ENCODE data around the gene JAG1. TPM values are rescaled to one million over a fixed set of nuclear protein-coding genes. Genes with fewer than 3 reads are reported as not detected.

JAG1 gene
- polyA plus RNA-seq, 1 donor from 2014 or later: 9.0 TPM

DNA sequence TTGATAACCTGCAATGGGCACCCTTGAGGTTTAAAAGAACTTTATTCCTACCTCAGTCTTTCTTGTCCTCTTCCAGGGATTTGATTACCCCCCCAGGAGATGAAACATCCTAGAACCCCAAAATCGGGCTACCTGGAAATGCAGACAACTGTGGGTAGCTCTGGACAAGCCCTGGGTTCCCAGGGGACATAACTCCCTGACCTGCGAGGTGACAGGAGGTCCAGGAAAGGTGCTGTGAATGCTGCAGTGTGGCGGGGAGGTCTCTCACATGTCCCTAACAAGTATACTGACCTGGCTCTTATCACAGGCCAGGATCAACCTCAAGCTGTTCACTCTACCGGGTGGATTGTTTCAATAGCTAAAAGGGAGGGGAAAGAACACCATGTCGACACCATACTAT is 11.6 kb downstream of the JAG1 start:
- no peak overlapping the region for H3K9ac ChIP-seq (ENCODE audit: low read length)
- H3K27me3 ChIP-seq (ENCODE audit: insufficient read depth, low read depth, low read length): no peaks in the 10 kb centered on the region
- no peak overlapping the region for H3K4me3 ChIP-seq (ENCODE audit: low read length)
- H4K20me1 ChIP-seq (ENCODE audit: insufficient read depth): no peaks in the 10 kb centered on the region
- no peaks in the 10 kb centered on the region for H3K9me3 ChIP-seq (ENCODE audit: low read length)
- no peak overlapping the region for H2AFZ ChIP-seq (ENCODE audit: low read depth, low read length)
- no peaks in the 10 kb centered on the region for H3K9me2 ChIP-seq (ENCODE audit: insufficient read depth, low read length)
- H3K36me3 ChIP-seq (ENCODE audit: insufficient read depth, low read length): peaks cover 9% of the 10 kb centered on the region
- H3K4me2 ChIP-seq (ENCODE audit: low read length): no peak overlapping the region
- no peaks in the 10 kb centered on the region for H3F3A ChIP-seq (ENCODE audit: insufficient read depth, low read length, poor library complexity, severe bottlenecking)
- H3K27ac ChIP-seq (ENCODE audit: low read length): no peak overlapping the region
- no peaks in the 10 kb centered on the region for H3K79me2 ChIP-seq (replicated peaks; ENCODE audit: insufficient read depth, low read length)
- no peak for TF ChIP-seq RAD21 (conservative IDR thresholded peaks at IDR 0.05)
- TF ChIP-seq TAF1 (IDR thresholded peaks at IDR 0.05; ENCODE audit: low read depth): no peak
- TF ChIP-seq SMC3 (conservative IDR thresholded peaks at IDR 0.05; ENCODE audit: poor library complexity): no peak
- TF ChIP-seq POLR2AphosphoS5 (IDR thresholded peaks at IDR 0.05): no peak
- no peak for TF ChIP-seq EZH2 (IDR thresholded peaks at IDR 0.05; ENCODE audit: borderline replicate concordance, insufficient read depth, low read length, poor library complexity, severe bottlenecking)
- TF ChIP-seq, protein P1, sequence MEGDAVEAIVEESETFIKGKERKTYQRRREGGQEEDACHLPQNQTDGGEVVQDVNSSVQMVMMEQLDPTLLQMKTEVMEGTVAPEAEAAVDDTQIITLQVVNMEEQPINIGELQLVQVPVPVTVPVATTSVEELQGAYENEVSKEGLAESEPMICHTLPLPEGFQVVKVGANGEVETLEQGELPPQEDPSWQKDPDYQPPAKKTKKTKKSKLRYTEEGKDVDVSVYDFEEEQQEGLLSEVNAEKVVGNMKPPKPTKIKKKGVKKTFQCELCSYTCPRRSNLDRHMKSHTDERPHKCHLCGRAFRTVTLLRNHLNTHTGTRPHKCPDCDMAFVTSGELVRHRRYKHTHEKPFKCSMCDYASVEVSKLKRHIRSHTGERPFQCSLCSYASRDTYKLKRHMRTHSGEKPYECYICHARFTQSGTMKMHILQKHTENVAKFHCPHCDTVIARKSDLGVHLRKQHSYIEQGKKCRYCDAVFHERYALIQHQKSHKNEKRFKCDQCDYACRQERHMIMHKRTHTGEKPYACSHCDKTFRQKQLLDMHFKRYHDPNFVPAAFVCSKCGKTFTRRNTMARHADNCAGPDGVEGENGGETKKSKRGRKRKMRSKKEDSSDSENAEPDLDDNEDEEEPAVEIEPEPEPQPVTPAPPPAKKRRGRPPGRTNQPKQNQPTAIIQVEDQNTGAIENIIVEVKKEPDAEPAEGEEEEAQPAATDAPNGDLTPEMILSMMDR (IDR thresholded peaks at IDR 0.05; ENCODE audit: poor library complexity, severe bottlenecking): no peak
- TF ChIP-seq EP300 (conservative IDR thresholded peaks at IDR 0.05; ENCODE audit: poor library complexity, severe bottlenecking): no peak
- TF ChIP-seq MXI1 (conservative IDR thresholded peaks at IDR 0.05; ENCODE audit: poor library complexity, severe bottlenecking): no peak
- TF ChIP-seq, protein P2, sequence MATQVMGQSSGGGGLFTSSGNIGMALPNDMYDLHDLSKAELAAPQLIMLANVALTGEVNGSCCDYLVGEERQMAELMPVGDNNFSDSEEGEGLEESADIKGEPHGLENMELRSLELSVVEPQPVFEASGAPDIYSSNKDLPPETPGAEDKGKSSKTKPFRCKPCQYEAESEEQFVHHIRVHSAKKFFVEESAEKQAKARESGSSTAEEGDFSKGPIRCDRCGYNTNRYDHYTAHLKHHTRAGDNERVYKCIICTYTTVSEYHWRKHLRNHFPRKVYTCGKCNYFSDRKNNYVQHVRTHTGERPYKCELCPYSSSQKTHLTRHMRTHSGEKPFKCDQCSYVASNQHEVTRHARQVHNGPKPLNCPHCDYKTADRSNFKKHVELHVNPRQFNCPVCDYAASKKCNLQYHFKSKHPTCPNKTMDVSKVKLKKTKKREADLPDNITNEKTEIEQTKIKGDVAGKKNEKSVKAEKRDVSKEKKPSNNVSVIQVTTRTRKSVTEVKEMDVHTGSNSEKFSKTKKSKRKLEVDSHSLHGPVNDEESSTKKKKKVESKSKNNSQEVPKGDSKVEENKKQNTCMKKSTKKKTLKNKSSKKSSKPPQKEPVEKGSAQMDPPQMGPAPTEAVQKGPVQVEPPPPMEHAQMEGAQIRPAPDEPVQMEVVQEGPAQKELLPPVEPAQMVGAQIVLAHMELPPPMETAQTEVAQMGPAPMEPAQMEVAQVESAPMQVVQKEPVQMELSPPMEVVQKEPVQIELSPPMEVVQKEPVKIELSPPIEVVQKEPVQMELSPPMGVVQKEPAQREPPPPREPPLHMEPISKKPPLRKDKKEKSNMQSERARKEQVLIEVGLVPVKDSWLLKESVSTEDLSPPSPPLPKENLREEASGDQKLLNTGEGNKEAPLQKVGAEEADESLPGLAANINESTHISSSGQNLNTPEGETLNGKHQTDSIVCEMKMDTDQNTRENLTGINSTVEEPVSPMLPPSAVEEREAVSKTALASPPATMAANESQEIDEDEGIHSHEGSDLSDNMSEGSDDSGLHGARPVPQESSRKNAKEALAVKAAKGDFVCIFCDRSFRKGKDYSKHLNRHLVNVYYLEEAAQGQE (IDR thresholded peaks at IDR 0.05; ENCODE audit: borderline replicate concordance): no peak

DNA sequence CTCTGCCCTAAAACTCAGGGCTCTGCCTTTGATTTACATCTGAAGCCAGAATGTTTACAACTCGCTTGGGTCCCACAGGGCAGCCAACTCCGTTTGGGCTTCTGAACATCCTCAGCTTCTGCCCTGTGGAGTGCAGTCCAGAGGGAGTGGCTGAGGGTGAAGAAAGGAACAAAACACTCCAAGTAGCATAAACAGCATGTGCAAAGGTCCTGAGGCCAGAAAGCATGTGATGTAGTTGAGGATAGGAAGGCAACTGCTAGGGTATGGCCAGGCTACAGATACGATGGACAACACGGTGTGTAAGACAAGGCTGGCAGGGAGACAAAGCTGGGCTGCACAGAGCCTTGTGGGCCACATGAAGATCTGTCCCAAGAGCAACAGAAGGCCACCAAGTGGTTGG is 12.5 kb downstream of the JAG1 start:
- H3F3A ChIP-seq (ENCODE audit: insufficient read depth, low read length, poor library complexity, severe bottlenecking): no peaks in the 10 kb centered on the region
- no peaks in the 10 kb centered on the region for H3K9me3 ChIP-seq (ENCODE audit: low read length)
- no peak overlapping the region for H3K9ac ChIP-seq (ENCODE audit: low read length)
- H3K4me2 ChIP-seq (ENCODE audit: low read length): no peak overlapping the region
- no peak overlapping the region for H2AFZ ChIP-seq (ENCODE audit: low read depth, low read length)
- H4K20me1 ChIP-seq (ENCODE audit: insufficient read depth): no peaks in the 10 kb centered on the region
- no peak overlapping the region for H3K4me3 ChIP-seq (ENCODE audit: low read length)
- peaks cover 9% of the 10 kb centered on the region for H3K36me3 ChIP-seq (ENCODE audit: insufficient read depth, low read length)
- no peaks in the 10 kb centered on the region for H3K27me3 ChIP-seq (ENCODE audit: insufficient read depth, low read depth, low read length)
- no peaks in the 10 kb centered on the region for H3K79me2 ChIP-seq (replicated peaks; ENCODE audit: insufficient read depth, low read length)
- no peak overlapping the region for H3K27ac ChIP-seq (ENCODE audit: low read length)
- TF ChIP-seq, protein P2 (IDR thresholded peaks at IDR 0.05; ENCODE audit: borderline replicate concordance): no peak
- TF ChIP-seq TAF1 (IDR thresholded peaks at IDR 0.05; ENCODE audit: low read depth) (no peak), MXI1 (conservative IDR thresholded peaks at IDR 0.05; ENCODE audit: poor library complexity, severe bottlenecking) (no peak), POLR2AphosphoS5 (IDR thresholded peaks at IDR 0.05) (no peak), SMC3 (conservative IDR thresholded peaks at IDR 0.05; ENCODE audit: poor library complexity) (no peak), EP300 (conservative IDR thresholded peaks at IDR 0.05; ENCODE audit: poor library complexity, severe bottlenecking) (no peak), RAD21 (conservative IDR thresholded peaks at IDR 0.05) (no peak), EZH2 (IDR thresholded peaks at IDR 0.05; ENCODE audit: borderline replicate concordance, insufficient read depth, low read length, poor library complexity, severe bottlenecking) (no peak)
- no peaks in the 10 kb centered on the region for H3K9me2 ChIP-seq (ENCODE audit: insufficient read depth, low read length)

Measured in neural cell (in vitro differentiated cells).